IMR-90 (cell line): ENCODE data around the gene SLC16A4. TPM values are rescaled to one million over a fixed set of nuclear protein-coding genes. Genes with fewer than 3 reads are reported as not detected.
A peak's percentile ranks its signal among the peaks of the same experiment; 100 is the strongest.

Experiments
- ATAC-seq: fragments of 200-7000 bp; cut with Tn5 transposase; 2 replicates; pipeline ENCODE4 v1.9.1; 2020; ENCODE audit warnings: low read depth, mild to moderate bottlenecking, moderate library complexity
- BruUV-seq: library from RNA; stranded (reverse); fragments of 400-500 nt; replicated peaks from 2 replicates; lab custom pipeline; 2021; lab: Mats Ljungman, UMichigan
- CTCF ChIA-PET: fragments of 300-600 bp; formaldehyde crosslinking; extraction: SDS; loops from one replicate; lab custom pipeline; 2021; ENCODE audit warnings: antibody characterized with exemption; lab: Yijun Ruan, JAX
- POLR2A ChIA-PET: fragments of 300-600 bp; sonication (Branson Sonifier 250); formaldehyde crosslinking; loops from one replicate; lab custom pipeline; 2022; ENCODE audit warnings: antibody characterized with exemption; ENCODE audit not compliant: unreplicated experiment; lab: Charles Lee
- DNase-seq: peaks from one replicate; pipeline ENCODE4 v3.0.0; 2013
- H2AFZ ChIP-seq: replicated peaks from 2 replicates; pipeline ENCODE3; 2013; ENCODE audit warnings: low read length, mild to moderate bottlenecking; ENCODE audit not compliant: poor library complexity
- H2AK5ac ChIP-seq: 2 replicates; pipeline ENCODE4 v1.6.1; 2013; ENCODE audit warnings: low read depth, low read length, inconsistent platforms
- H2AK9ac ChIP-seq: replicated peaks from 2 replicates; pipeline ENCODE3; 2013; ENCODE audit warnings: mild to moderate bottlenecking, low read depth, low read length, moderate library complexity; ENCODE audit not compliant: poor library complexity
- H2BK120ac ChIP-seq: 2 replicates; pipeline ENCODE4 v1.6.1; 2013; ENCODE audit warnings: low read depth, low read length, inconsistent platforms
- H2BK15ac ChIP-seq: 3 replicates; pipeline ENCODE4 v1.6.1; 2013; ENCODE audit warnings: low read depth, low read length, inconsistent platforms
- H2BK20ac ChIP-seq: 2 replicates; pipeline ENCODE4 v1.6.1; 2013; ENCODE audit warnings: low read depth, mild to moderate bottlenecking, inconsistent platforms, low read length, moderate library complexity
- H2BK5ac ChIP-seq: 2 replicates; pipeline ENCODE4 v1.6.1; 2013; ENCODE audit warnings: mild to moderate bottlenecking, low read depth, low read length, inconsistent platforms; ENCODE audit not compliant: poor library complexity, severe bottlenecking
- H3K14ac ChIP-seq: replicated peaks from 2 replicates; pipeline ENCODE4 v1.6.1; 2013; ENCODE audit warnings: low read depth, low read length, inconsistent platforms
- H3K18ac ChIP-seq: 2 replicates; pipeline ENCODE4 v1.6.1; 2013; ENCODE audit warnings: low read depth, low read length, control low read depth
- H3K23ac ChIP-seq: 2 replicates; pipeline ENCODE4 v1.6.1; 2013; ENCODE audit warnings: low read depth, low read length, inconsistent platforms
- H3K27ac ChIP-seq: 2 replicates; pipeline ENCODE4 v1.5.1; 2013; ENCODE audit warnings: mild to moderate bottlenecking, control low read depth, low read length; ENCODE audit not compliant: insufficient read depth
- H3K27me3 ChIP-seq: 2 replicates; pipeline ENCODE4 v1.6.1; 2013; ENCODE audit warnings: low read length; ENCODE audit not compliant: control insufficient read depth, insufficient read depth
- H3K36me3 ChIP-seq: 2 replicates; pipeline ENCODE4 v1.6.1; 2013; ENCODE audit warnings: low read length, mixed read lengths; ENCODE audit not compliant: control insufficient read depth, insufficient read depth
- H3K4ac ChIP-seq: 2 replicates; pipeline ENCODE4 v1.6.1; 2013; ENCODE audit warnings: low read depth, low read length, inconsistent platforms
- H3K4me1 ChIP-seq: 2 replicates; pipeline ENCODE4 v1.6.1; 2013; ENCODE audit warnings: low read length, mixed read lengths; ENCODE audit not compliant: control insufficient read depth, insufficient read depth
- H3K4me2 ChIP-seq: 2 replicates; pipeline ENCODE4 v1.6.1; 2013; ENCODE audit warnings: low read depth, mild to moderate bottlenecking, control low read depth, low read length, moderate library complexity
- H3K4me3 ChIP-seq: 2 replicates; pipeline ENCODE4 v1.5.1; 2013; ENCODE audit warnings: low read depth, mild to moderate bottlenecking, control low read depth, low read length, moderate library complexity; ENCODE audit not compliant: insufficient read depth
- H3K56ac ChIP-seq: 2 replicates; pipeline ENCODE4 v1.6.1; 2013; ENCODE audit warnings: low read length, inconsistent platforms; ENCODE audit not compliant: insufficient read depth; ENCODE audit errors: extremely low read depth
- H3K79me1 ChIP-seq, 2 experiments: 2 replicates each; pipeline ENCODE4 v1.6.1; 2013; ENCODE audit warnings: low read length in 2 of 2, inconsistent platforms in 1 of 2, low read depth in 1 of 2
- H3K9ac ChIP-seq: 2 replicates; pipeline ENCODE4 v1.6.1; 2013; ENCODE audit warnings: low read depth, low read length, control low read depth
- H3K9me1 ChIP-seq: 2 replicates; pipeline ENCODE4 v1.6.1; 2013; ENCODE audit warnings: low read length, inconsistent platforms; ENCODE audit not compliant: insufficient read depth
- H3K9me3 ChIP-seq: 2 replicates; pipeline ENCODE4 v1.6.1; 2013; ENCODE audit warnings: low read length; ENCODE audit not compliant: control insufficient read depth, insufficient read depth
- H4K20me1 ChIP-seq: 2 replicates; pipeline ENCODE4 v1.6.1; 2013; ENCODE audit warnings: low read length, inconsistent platforms; ENCODE audit not compliant: insufficient read depth
- H4K5ac ChIP-seq: 2 replicates; pipeline ENCODE4 v1.6.1; 2013; ENCODE audit warnings: mild to moderate bottlenecking, low read depth, low read length, control low read depth
- H4K8ac ChIP-seq, 2 experiments: 2 replicates each; pipeline ENCODE4 v1.6.1; 2013; ENCODE audit warnings: low read depth in 2 of 2, low read length in 2 of 2, control low read depth in 1 of 2, inconsistent platforms in 1 of 2
- H4K91ac ChIP-seq: 2 replicates; pipeline ENCODE4 v1.6.1; 2013; ENCODE audit warnings: low read depth, low read length, inconsistent platforms; ENCODE audit not compliant: insufficient read depth
- CEBPB ChIP-seq: IDR thresholded peaks from 2 replicates; pipeline ENCODE4 v1.6.1; 2012; ENCODE audit warnings: low read depth, low read length, improper control_type of control experiment
- MAFK ChIP-seq: IDR thresholded peaks from 2 replicates; pipeline ENCODE4 v1.6.1; 2012; ENCODE audit warnings: low read depth, low read length, improper control_type of control experiment
- WGBS, 2 experiments: methylation state at CpG; one replicate each; pipeline versions ENCODE4 v1.1.5 to v1.1.7; 2013; ENCODE audit warnings: missing lambda C conversion rate in 2 of 2; ENCODE audit not compliant: insufficient read length in 1 of 2; ENCODE audit errors: extremely low coverage in 2 of 2; 5-methylcytosine and 5-hydroxymethylcytosine counted together
- dilution Hi-C: fragments of 300-500 bp; cut with HindIII; formaldehyde crosslinking; loops from one replicate; pipeline ENCODE4 v1.14.3; 2018; ENCODE audit warnings: low sequenced_read_pairs; ENCODE audit not compliant: unreplicated experiment
- in situ Hi-C: fragments of 300-500 bp; cut with MboI; formaldehyde crosslinking; loops from 3 replicates; pipeline ENCODE4 v1.14.3; 2019; ENCODE audit warnings: low sequenced_read_pairs, inconsistent platforms, mixed read lengths
- intact Hi-C: fragments of 100-400 bp; cut with micrococcal nuclease; formaldehyde crosslinking; loops from 2 replicates; pipeline ENCODE4 v1.10.0; 2022
- polyA plus RNA-seq, 3 experiments: library from polyadenylated mRNA; depleted of rRNA; stranded (reverse); fragments of >200 nt; gene quantifications; 2 replicates each; pipeline ENCODE4 v1.2.3, GENCODE V29; 2012; ENCODE audit warnings: low replicate concordance in 1 of 3
- total RNA-seq: library from RNA; depleted of rRNA; stranded (reverse); fragments of >200 nt; gene quantifications from 2 replicates; pipeline ENCODE4 v1.2.3, GENCODE V29; 2012

SLC16A4 gene
- total and polyA plus RNA-seq, 2 of the 4 experiments (the other 2 are of a cell fraction): 27.7 to 65.2 TPM

DNA sequence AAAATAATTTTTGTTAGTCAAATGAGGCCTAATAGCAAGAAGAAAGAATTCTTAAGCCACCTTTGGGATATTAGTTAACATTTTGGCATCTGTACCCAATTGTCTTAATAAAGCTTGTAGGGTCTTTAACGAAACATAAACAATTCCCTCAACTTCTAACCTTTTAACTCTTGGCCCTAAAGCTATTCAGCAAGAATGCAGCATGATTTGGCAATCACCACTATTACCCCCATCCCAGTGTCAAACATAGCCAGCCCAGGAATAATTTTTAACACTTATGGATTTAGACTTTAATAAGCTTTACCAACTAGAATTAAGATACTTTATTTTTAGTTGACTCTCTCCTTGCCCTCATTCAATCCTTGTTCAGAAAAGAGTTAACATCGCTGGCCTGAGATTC is 2.5 kb upstream of the SLC16A4 start:
- dilution Hi-C loops (no loop called here), in situ Hi-C loops (no loop called here)

More for the DNA sequence above, 2.5 kb upstream of the SLC16A4 start:
- Histone ChIP-seq H3K79me1 (peaks cover 0 to 19% of the 10 kb centered on the region in 2 experiments; a peak in 3 of 4 replicates), H2AK5ac (no peak overlapping the region), H3K56ac (peak overlapping the region; percentile 67; the same call in 1 of the 2 replicates), H3K18ac (peak overlapping the region; percentile 80; the same call in 1 of the 2 replicates), H3K36me3 (peaks cover 2% of the 10 kb centered on the region; the same call in 1 of the 2 replicates), H3K27ac (peak overlapping the region; percentile 86), H3K14ac (no peak overlapping the region; the same call in 1 of the 2 replicates), H2AK9ac (no peak overlapping the region), H2BK20ac (peak overlapping the region; percentile 9; the same call in 1 of the 2 replicates), H3K4me1 (peaks cover 16% of the 10 kb centered on the region), H3K27me3 (no peaks in the 10 kb centered on the region), H3K9me3 (no peaks in the 10 kb centered on the region), H2BK15ac (no peak overlapping the region), H4K8ac (peak overlapping the region; percentile 19 to 20; a peak in 2 of 4 replicates), H2BK120ac (peak overlapping the region; percentile 50), H3K9ac (no peak overlapping the region), H3K23ac (no peak overlapping the region), H2AFZ (no peak overlapping the region), H3K9me1 (no peaks in the 10 kb centered on the region; the same call in none of the 2 replicates), H2BK5ac (peak overlapping the region; percentile 94), H4K91ac (peak overlapping the region; percentile 20; the same call in 1 of the 2 replicates), H3K4me3 (no peak overlapping the region), H3K4me2 (peak overlapping the region; percentile 72; the same call in 1 of the 2 replicates), H4K5ac (peak overlapping the region; percentile 87; the same call in 1 of the 2 replicates), H3K4ac (peak overlapping the region; percentile 17; the same call in 1 of the 2 replicates), H4K20me1 (peaks cover 3% of the 10 kb centered on the region; the same call in 1 of the 2 replicates)
- intact Hi-C loops: no loop called here
- DNase-seq: no peak
- no CpG with 5 or more reads among the region's 2 CpGs for WGBS, 2 experiments
- ATAC-seq: no peak
- peak; percentile 53 for TF ChIP-seq CEBPB
- no peak for TF ChIP-seq MAFK
- BruUV-seq: no TSS peak
- CTCF ChIA-PET: interaction anchor here (0.7 to 1.3 kb wide), 2 partner anchors 49 to 55 kb away, joined by 4 read pairs; no protein-coding TSS in a partner anchor
- POLR2A ChIA-PET: interaction anchor here (0.5 kb wide), 2 partner anchors 9 to 11 kb away, joined by 3 to 6 read pairs; no protein-coding TSS in a partner anchor
